Spleen (tissue), 7 donors: ENCODE measurements around the gene XRCC3.
A peak's percentile ranks its signal among the peaks of the same experiment; 100 is the strongest.

Experiments used
- CTCF ChIP-seq, 11 experiments: fragments of 200-600 bp in 7 of 11; fragments of 450-650 bp in 4 of 11; sonication (generic) in 4 of 11; IDR thresholded peaks in 8 of 11; conservative IDR thresholded peaks in 3 of 11; 1 replicate in 7 of 11; 2 replicates in 4 of 11; pipeline versions ENCODE4 v1.4.0 to v1.8.0; 2016 to 2021; ENCODE audit warnings: antibody characterized with exemption in 11 of 11, inconsistent platforms in 4 of 11, mild to moderate bottlenecking in 1 of 11
- POLR2A ChIP-seq, 3 donors: fragments of 450-650 bp; IDR thresholded peaks; one replicate each; pipeline ENCODE4 v1.5.1; 2017; ENCODE audit warnings: antibody characterized with exemption in 3 of 3, mild to moderate bottlenecking in 1 of 3
- POLR2AphosphoS5 ChIP-seq, 3 donors: sonication (generic); formaldehyde crosslinking; IDR thresholded peaks; one replicate each; pipeline ENCODE4 v1.5.1; 2017; ENCODE audit warnings: antibody characterized with exemption in 3 of 3
- donor health status: DM: no; HTN: no; CAD: no; lungs with moderate emphysema.
- donor health status: DM: no; HTN: no; CAD: no.
- donor health status: DM: no; HTN: no; CAD: no.

- TF ChIP-seq CTCF (IDR thresholded peaks at IDR 0.05 in 8 of 11, conservative IDR thresholded peaks at IDR 0.05 in 3 of 11) = peak in 4 of 11 experiments; percentile 16 to 24 (median 20)
- peak; percentile 79 to 83 (median 80) for TF ChIP-seq POLR2AphosphoS5 (IDR thresholded peaks at IDR 0.05)
- no peak for TF ChIP-seq POLR2A (IDR thresholded peaks at IDR 0.05)
Measured at GRCh38 chr14:103730490-103731035, 15.3 kb upstream of the XRCC3 start.
